H9 (cell line): ENCODE results near the gene IP6K3. TPM values are rescaled to one million over a fixed set of nuclear protein-coding genes. Genes with fewer than 3 reads are reported as not detected.

ENCODE experiments used
- DNase-seq: peaks from one replicate; pipeline ENCODE4 v3.0.0-alpha.2; 2017
- H2AFZ ChIP-seq: one replicate; pipeline ENCODE4 v1.6.1; 2013; ENCODE audit warnings: mild to moderate bottlenecking, low read length, control low read depth, moderate library complexity
- H2AK5ac ChIP-seq: 2 replicates; pipeline ENCODE4 v1.6.1; 2013; ENCODE audit warnings: low read length, control low read depth, mixed read lengths; ENCODE audit not compliant: insufficient read length
- H2BK120ac ChIP-seq: one replicate; pipeline ENCODE4 v1.6.1; 2013; ENCODE audit warnings: low read depth, mild to moderate bottlenecking, low read length, control low read depth, inconsistent platforms; ENCODE audit not compliant: poor library complexity, severe bottlenecking
- H2BK12ac ChIP-seq: 2 replicates; pipeline ENCODE4 v1.6.1; 2013; ENCODE audit warnings: low read length, control low read depth, mixed read lengths, low read depth; ENCODE audit not compliant: insufficient read length
- H2BK15ac ChIP-seq: 2 replicates; pipeline ENCODE4 v1.6.1; 2013; ENCODE audit warnings: low read depth, low read length, control low read depth
- H2BK20ac ChIP-seq: one replicate; pipeline ENCODE4 v1.6.1; 2013; ENCODE audit warnings: low read depth, mild to moderate bottlenecking, low read length, control low read depth, inconsistent platforms; ENCODE audit not compliant: poor library complexity, severe bottlenecking
- H2BK5ac ChIP-seq: 2 replicates; pipeline ENCODE4 v1.6.1; 2013; ENCODE audit warnings: low read length, control low read depth, mixed read lengths; ENCODE audit not compliant: insufficient read length
- H3K14ac ChIP-seq: 2 replicates; pipeline ENCODE4 v1.6.1; 2013; ENCODE audit warnings: low read length, control low read depth; ENCODE audit not compliant: insufficient read depth
- H3K18ac ChIP-seq: 2 replicates; pipeline ENCODE4 v1.6.1; 2013; ENCODE audit warnings: low read depth, mild to moderate bottlenecking, mixed read lengths, low read length, control low read depth; ENCODE audit not compliant: insufficient read length
- H3K23ac ChIP-seq: 2 replicates; pipeline ENCODE4 v1.6.1; 2013; ENCODE audit warnings: low read length, control low read depth, mixed read lengths, low read depth; ENCODE audit not compliant: insufficient read length
- H3K23me2 ChIP-seq: 2 replicates; pipeline ENCODE4 v1.6.1; 2013; ENCODE audit warnings: low read depth, mild to moderate bottlenecking, mixed read lengths, low read length, control low read depth; ENCODE audit not compliant: insufficient read length, poor library complexity, severe bottlenecking
- H3K27ac ChIP-seq: 2 replicates; pipeline ENCODE4 v1.5.1; 2013; ENCODE audit warnings: low read length, control low read depth, mixed read lengths, low read depth; ENCODE audit not compliant: insufficient read length
- H3K27me3 ChIP-seq: 2 replicates; pipeline ENCODE4 v1.6.1; 2013; ENCODE audit warnings: low read length, control low read depth, inconsistent platforms; ENCODE audit not compliant: insufficient read depth
- H3K4ac ChIP-seq: 2 replicates; pipeline ENCODE4 v1.6.1; 2013; ENCODE audit warnings: low read depth, mild to moderate bottlenecking, control low read depth, inconsistent platforms, low read length, moderate library complexity
- H3K4me1 ChIP-seq: 2 replicates; pipeline ENCODE4 v1.6.1; 2013; ENCODE audit warnings: low read length, control low read depth, inconsistent platforms; ENCODE audit not compliant: insufficient read depth
- H3K4me2 ChIP-seq: 2 replicates; pipeline ENCODE4 v1.6.1; 2013; ENCODE audit warnings: low read length, control low read depth, mixed read lengths; ENCODE audit not compliant: insufficient read length, insufficient read depth
- H3K56ac ChIP-seq: 2 replicates; pipeline ENCODE4 v1.6.1; 2013; ENCODE audit warnings: low read depth, mild to moderate bottlenecking, mixed read lengths, low read length, control low read depth; ENCODE audit not compliant: insufficient read length
- H3K79me1 ChIP-seq: 2 replicates; pipeline ENCODE4 v1.6.1; 2013; ENCODE audit warnings: low read depth, mild to moderate bottlenecking, moderate library complexity, low read length, control low read depth, inconsistent platforms; ENCODE audit not compliant: insufficient read depth, poor library complexity, severe bottlenecking
- H3K79me2 ChIP-seq: 2 replicates; pipeline ENCODE4 v1.6.1; 2013; ENCODE audit warnings: low read length, control low read depth, inconsistent platforms; ENCODE audit not compliant: insufficient read depth
- H3K9ac ChIP-seq: 2 replicates; pipeline ENCODE4 v1.6.1; 2013; ENCODE audit warnings: low read length, control low read depth, mixed read lengths; ENCODE audit not compliant: insufficient read length; ENCODE audit errors: extremely low read depth
- H3K9me3 ChIP-seq: one replicate; pipeline ENCODE4 v1.6.1; 2013; ENCODE audit warnings: low read depth, low read length, inconsistent platforms; ENCODE audit not compliant: control insufficient read depth
- H3T11ph ChIP-seq: one replicate; pipeline ENCODE4 v1.6.1; 2013; ENCODE audit warnings: mild to moderate bottlenecking, low read length, control low read depth, inconsistent platforms
- H4K20me1 ChIP-seq: one replicate; pipeline ENCODE4 v1.6.1; 2013; ENCODE audit not compliant: control insufficient read depth, insufficient read length, insufficient read depth
- H4K5ac ChIP-seq: 2 replicates; pipeline ENCODE4 v1.6.1; 2013; ENCODE audit warnings: low read depth, mild to moderate bottlenecking, mixed read lengths, low read length, control low read depth; ENCODE audit not compliant: insufficient read length
- H4K8ac ChIP-seq: replicated peaks from 2 replicates; pipeline ENCODE4 v1.6.1; 2013; ENCODE audit warnings: low read length, control low read depth, mixed read lengths, low read depth; ENCODE audit not compliant: insufficient read length
- H4K91ac ChIP-seq: 2 replicates; pipeline ENCODE4 v1.6.1; 2013; ENCODE audit warnings: low read depth, mild to moderate bottlenecking, moderate library complexity, mixed read lengths, low read length, control low read depth; ENCODE audit not compliant: insufficient read length
- H3K27ac Mint-ChIP-seq, 3 experiments: 2 replicates in 2 of 3; 3 replicates in 1 of 3; pipeline ENCODE4 v1.8.0; 2020 to 2021; ENCODE audit warnings: mixed read lengths in 3 of 3, mild to moderate bottlenecking in 1 of 3, moderate library complexity in 1 of 3
- H3K27me3 Mint-ChIP-seq: 2 replicates; pipeline ENCODE4 v1.8.0; 2021; ENCODE audit warnings: low read depth, mild to moderate bottlenecking, moderate library complexity, mixed read lengths
- H3K36me3 Mint-ChIP-seq, 3 experiments: 2 replicates in 2 of 3; 3 replicates in 1 of 3; pipeline ENCODE4 v1.8.0; 2020 to 2021; ENCODE audit warnings: low read depth in 3 of 3, mixed read lengths in 3 of 3; ENCODE audit not compliant: insufficient read depth in 1 of 3
- H3K4me1 Mint-ChIP-seq, 2 experiments: 2 replicates each; pipeline ENCODE4 v1.8.0; 2020; ENCODE audit warnings: mixed read lengths in 2 of 2
- H3K4me3 Mint-ChIP-seq, 2 experiments: 2 replicates in 1 of 2; 3 replicates in 1 of 2; pipeline ENCODE4 v1.8.0; 2020 to 2021; ENCODE audit warnings: mild to moderate bottlenecking in 2 of 2, mixed read lengths in 2 of 2, moderate library complexity in 1 of 2
- H3K9me3 Mint-ChIP-seq, 2 experiments: 2 replicates in 1 of 2; 3 replicates in 1 of 2; pipeline ENCODE4 v1.8.0; 2020; ENCODE audit warnings: mild to moderate bottlenecking in 2 of 2, mixed read lengths in 2 of 2, moderate library complexity in 1 of 2
- WGBS: extraction: QIAGEN DNeasy Blood & Tissue Kit; methylation state at CpG from one replicate; pipeline ENCODE4 v1.1.7; 2013; ENCODE audit warnings: missing lambda C conversion rate, low lambda C conversion rate, mixed read lengths; ENCODE audit not compliant: insufficient read length; ENCODE audit errors: extremely low coverage; 5-methylcytosine and 5-hydroxymethylcytosine counted together
- total RNA-seq: library from RNA; stranded (reverse); gene quantifications from 2 replicates; pipeline ENCODE4 v1.2.1, GENCODE V29; 2021
- TF ChIP-seq, protein P1 (sequence below): fragments of 200-600 bp; sonication (generic); conservative IDR thresholded peaks from 3 replicates; pipeline ENCODE4 v1.8.0; 2021; ENCODE audit warnings: antibody characterized with exemption, mild to moderate bottlenecking

IP6K3 gene
- total RNA-seq, 1 experiment from 2014 or later: 0.46 TPM

DNA sequence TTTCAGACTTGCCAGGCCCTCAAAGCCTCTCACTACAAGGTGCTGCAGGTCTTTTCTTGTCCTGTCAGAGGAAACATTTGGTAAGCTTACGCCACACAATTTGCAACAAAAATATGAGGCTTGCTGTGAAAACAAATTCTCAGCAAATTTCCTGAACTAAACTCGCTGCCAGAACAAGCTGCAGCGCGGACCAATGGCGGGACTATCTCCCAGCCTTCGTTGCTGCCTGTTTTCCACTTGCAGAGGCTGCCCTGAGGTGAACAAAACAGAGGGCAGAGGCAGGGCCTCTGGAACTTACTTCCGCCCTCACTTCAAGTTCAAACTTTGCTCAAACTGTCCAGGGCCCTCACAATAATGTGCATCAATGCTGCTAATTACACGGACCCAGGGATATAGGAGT, 47.6 kb downstream of the IP6K3 start:
- no peak overlapping the region for H3K27ac ChIP-seq
- H3K9me3 ChIP-seq: no peaks in the 10 kb centered on the region
- no peaks in the 10 kb centered on the region for H3K79me1 ChIP-seq
- no peak overlapping the region for H4K5ac ChIP-seq
- H3K56ac ChIP-seq: no peak overlapping the region
- Mint-ChIP-seq H3K27me3 (no peaks in the 10 kb centered on the region), H3K36me3 (peaks cover 9 to 61% (median 59%) of the 10 kb centered on the region in 3 experiments; a peak in 6 of 7 replicates), H3K9me3 (no peaks in the 10 kb centered on the region), H3K4me1 (peaks cover 14 to 15% of the 10 kb centered on the region in 2 experiments), H3K27ac (no peak overlapping the region; a peak in 1 of 7 replicates), H3K4me3 (no peak overlapping the region)
- no peak overlapping the region for H4K91ac ChIP-seq
- H2BK120ac ChIP-seq: no peak overlapping the region
- H2AK5ac ChIP-seq: no peak overlapping the region
- no peak overlapping the region for H2BK12ac ChIP-seq
- no peak overlapping the region for H3K4ac ChIP-seq
- H4K20me1 ChIP-seq: no peaks in the 10 kb centered on the region
- H3K79me2 ChIP-seq: no peaks in the 10 kb centered on the region
- DNase-seq: no peak
- H2BK15ac ChIP-seq: no peak overlapping the region
- H2BK20ac ChIP-seq: no peak overlapping the region
- no peak overlapping the region for H3K4me2 ChIP-seq
- H4K8ac ChIP-seq: no peak overlapping the region
- no peak overlapping the region for H3K23ac ChIP-seq
- H3K18ac ChIP-seq: no peak overlapping the region
- no peak overlapping the region for H2AFZ ChIP-seq
- H3K14ac ChIP-seq: no peak overlapping the region
- TF ChIP-seq, protein P1, sequence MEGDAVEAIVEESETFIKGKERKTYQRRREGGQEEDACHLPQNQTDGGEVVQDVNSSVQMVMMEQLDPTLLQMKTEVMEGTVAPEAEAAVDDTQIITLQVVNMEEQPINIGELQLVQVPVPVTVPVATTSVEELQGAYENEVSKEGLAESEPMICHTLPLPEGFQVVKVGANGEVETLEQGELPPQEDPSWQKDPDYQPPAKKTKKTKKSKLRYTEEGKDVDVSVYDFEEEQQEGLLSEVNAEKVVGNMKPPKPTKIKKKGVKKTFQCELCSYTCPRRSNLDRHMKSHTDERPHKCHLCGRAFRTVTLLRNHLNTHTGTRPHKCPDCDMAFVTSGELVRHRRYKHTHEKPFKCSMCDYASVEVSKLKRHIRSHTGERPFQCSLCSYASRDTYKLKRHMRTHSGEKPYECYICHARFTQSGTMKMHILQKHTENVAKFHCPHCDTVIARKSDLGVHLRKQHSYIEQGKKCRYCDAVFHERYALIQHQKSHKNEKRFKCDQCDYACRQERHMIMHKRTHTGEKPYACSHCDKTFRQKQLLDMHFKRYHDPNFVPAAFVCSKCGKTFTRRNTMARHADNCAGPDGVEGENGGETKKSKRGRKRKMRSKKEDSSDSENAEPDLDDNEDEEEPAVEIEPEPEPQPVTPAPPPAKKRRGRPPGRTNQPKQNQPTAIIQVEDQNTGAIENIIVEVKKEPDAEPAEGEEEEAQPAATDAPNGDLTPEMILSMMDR: no peak
- no peak overlapping the region for H3K9ac ChIP-seq
- 0 out of 2 replicates have a peak, but pooled peaks cover 3% of the 10 kb centered on the region for H3K4me1 ChIP-seq
- no peaks in the 10 kb centered on the region for H3K27me3 ChIP-seq
- no peak overlapping the region for H3T11ph ChIP-seq
- H2BK5ac ChIP-seq: no peak overlapping the region
- H3K23me2 ChIP-seq: no peaks in the 10 kb centered on the region
- WGBS: no CpG with 5 or more reads among the region's 8 CpGs
